ENCODE data around the gene RAPGEF4.

Gene RAPGEF4

GRCh38 chr2:172884336-172884735 lies 148.7 kb downstream of the RAPGEF4 start:
- no peak overlapping the region for H3K9ac ChIP-seq
- H3K79me2 ChIP-seq (ENCODE audit: insufficient read depth, low read depth), result no peaks in the 10 kb centered on the region
- H4K20me1 ChIP-seq (ENCODE audit: insufficient read depth), result no peaks in the 10 kb centered on the region
- H3K36me3 ChIP-seq (ENCODE audit: insufficient read depth), result no peaks in the 10 kb centered on the region
- H3K27ac ChIP-seq, result no peak overlapping the region
- H3K4me3 ChIP-seq (IDR thresholded peaks at IDR 0.05; ENCODE audit: insufficient read depth, low read depth, low read length), result no peak overlapping the region
- H3K4me1 ChIP-seq (ENCODE audit: low read depth, poor library complexity, severe bottlenecking), result no peaks in the 10 kb centered on the region
- no peak for TF ChIP-seq CTCF (conservative IDR thresholded peaks at IDR 0.05; ENCODE audit: low read depth, low read length)
- no peak overlapping the region for H2AFZ ChIP-seq (ENCODE audit: low read depth)
- no peaks in the 10 kb centered on the region for H3K27me3 ChIP-seq (ENCODE audit: insufficient read depth, low read depth)
- H3K4me2 ChIP-seq, result no peak overlapping the region

GRCh38 chr2:172885996-172886395 lies 150.4 kb downstream of the RAPGEF4 start:
- Histone ChIP-seq H3K79me2 (ENCODE audit: insufficient read depth, low read depth) (no peaks in the 10 kb centered on the region), H3K4me2 (no peak overlapping the region), H3K36me3 (ENCODE audit: insufficient read depth) (no peaks in the 10 kb centered on the region), H3K9ac (no peak overlapping the region), H3K27ac (no peak overlapping the region), H3K4me1 (ENCODE audit: low read depth, poor library complexity, severe bottlenecking) (no peaks in the 10 kb centered on the region), H3K4me3 (IDR thresholded peaks at IDR 0.05; ENCODE audit: insufficient read depth, low read depth, low read length) (no peak overlapping the region), H3K27me3 (ENCODE audit: insufficient read depth, low read depth) (no peaks in the 10 kb centered on the region), H2AFZ (ENCODE audit: low read depth) (no peak overlapping the region), H4K20me1 (ENCODE audit: insufficient read depth) (no peaks in the 10 kb centered on the region)
- TF ChIP-seq CTCF (conservative IDR thresholded peaks at IDR 0.05; ENCODE audit: low read depth, low read length), result no peak

- Histone ChIP-seq H3K4me3 (IDR thresholded peaks at IDR 0.05; ENCODE audit: insufficient read depth, low read depth, low read length) (no peak overlapping the region), H3K4me2 (no peak overlapping the region), H3K9ac (no peak overlapping the region), H3K36me3 (ENCODE audit: insufficient read depth) (no peaks in the 10 kb centered on the region), H3K79me2 (ENCODE audit: insufficient read depth, low read depth) (no peaks in the 10 kb centered on the region), H2AFZ (ENCODE audit: low read depth) (no peak overlapping the region), H3K4me1 (ENCODE audit: low read depth, poor library complexity, severe bottlenecking) (no peaks in the 10 kb centered on the region), H3K27me3 (ENCODE audit: insufficient read depth, low read depth) (no peaks in the 10 kb centered on the region), H3K27ac (no peak overlapping the region), H4K20me1 (ENCODE audit: insufficient read depth) (no peaks in the 10 kb centered on the region)
- TF ChIP-seq CTCF (conservative IDR thresholded peaks at IDR 0.05; ENCODE audit: low read depth, low read length), result no peak
These were observed 151.6 kb downstream of the RAPGEF4 start for GRCh38 chr2:172887280-172887679.

- no peak overlapping the region for H3K9ac ChIP-seq
- H3K4me1 ChIP-seq (ENCODE audit: low read depth, poor library complexity, severe bottlenecking), result no peaks in the 10 kb centered on the region
- H3K4me2 ChIP-seq, result no peak overlapping the region
- TF ChIP-seq CTCF (conservative IDR thresholded peaks at IDR 0.05; ENCODE audit: low read depth, low read length), result no peak
- no peak overlapping the region for H3K27ac ChIP-seq
- no peaks in the 10 kb centered on the region for H4K20me1 ChIP-seq (ENCODE audit: insufficient read depth)
- H2AFZ ChIP-seq (ENCODE audit: low read depth), result no peak overlapping the region
- H3K4me3 ChIP-seq (IDR thresholded peaks at IDR 0.05; ENCODE audit: insufficient read depth, low read depth, low read length), result no peak overlapping the region
- H3K79me2 ChIP-seq (ENCODE audit: insufficient read depth, low read depth), result no peaks in the 10 kb centered on the region
- no peaks in the 10 kb centered on the region for H3K27me3 ChIP-seq (ENCODE audit: insufficient read depth, low read depth)
- no peaks in the 10 kb centered on the region for H3K36me3 ChIP-seq (ENCODE audit: insufficient read depth)
These were observed 153.3 kb downstream of the RAPGEF4 start for GRCh38 chr2:172888714-172889669.

Data from KMS-11 (cell line).